Endothelial cell of umbilical vein (primary cell): ENCODE results near the gene FRMD5.

Experiments
- EZH2 ChIP-seq: IDR thresholded peaks from 2 replicates; pipeline ENCODE4 v1.6.1; 2012; ENCODE audit warnings: borderline replicate concordance, low read depth, mild to moderate bottlenecking, moderate library complexity, low read length, inconsistent platforms; ENCODE audit not compliant: severe bottlenecking
- TF ChIP-seq, protein P1 (sequence below), 2 donors: IDR thresholded peaks; 1 replicate in 1 of 2; 2 replicates in 1 of 2; pipeline ENCODE4 v1.5.1; 2011; ENCODE audit warnings: low read length in 2 of 2, mild to moderate bottlenecking in 2 of 2, moderate library complexity in 2 of 2, control low read depth in 1 of 2, inconsistent platforms in 1 of 2, low read depth in 1 of 2; ENCODE audit not compliant: insufficient read depth in 1 of 2; ENCODE audit errors: extremely low read depth in 1 of 2

DNA sequence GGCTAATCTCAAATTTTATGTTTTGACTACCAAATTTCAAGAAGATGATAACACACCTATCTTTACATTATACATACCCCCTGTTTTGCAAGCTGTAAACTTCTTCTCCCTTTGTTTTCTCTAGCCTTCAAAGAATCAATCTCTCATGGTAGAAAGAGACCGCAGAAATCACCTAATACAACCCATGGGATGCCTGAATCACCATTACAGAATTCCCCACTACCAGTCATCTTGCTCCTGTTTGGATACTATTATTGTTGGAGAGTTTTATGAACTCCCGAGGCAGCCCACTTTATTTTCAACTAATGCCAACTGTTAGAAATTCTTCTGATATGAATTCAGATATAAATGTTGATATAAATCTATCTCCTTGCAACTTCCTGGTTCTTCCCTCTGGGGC is 110.9 kb downstream of the FRMD5 start:
- TF ChIP-seq, protein P1, sequence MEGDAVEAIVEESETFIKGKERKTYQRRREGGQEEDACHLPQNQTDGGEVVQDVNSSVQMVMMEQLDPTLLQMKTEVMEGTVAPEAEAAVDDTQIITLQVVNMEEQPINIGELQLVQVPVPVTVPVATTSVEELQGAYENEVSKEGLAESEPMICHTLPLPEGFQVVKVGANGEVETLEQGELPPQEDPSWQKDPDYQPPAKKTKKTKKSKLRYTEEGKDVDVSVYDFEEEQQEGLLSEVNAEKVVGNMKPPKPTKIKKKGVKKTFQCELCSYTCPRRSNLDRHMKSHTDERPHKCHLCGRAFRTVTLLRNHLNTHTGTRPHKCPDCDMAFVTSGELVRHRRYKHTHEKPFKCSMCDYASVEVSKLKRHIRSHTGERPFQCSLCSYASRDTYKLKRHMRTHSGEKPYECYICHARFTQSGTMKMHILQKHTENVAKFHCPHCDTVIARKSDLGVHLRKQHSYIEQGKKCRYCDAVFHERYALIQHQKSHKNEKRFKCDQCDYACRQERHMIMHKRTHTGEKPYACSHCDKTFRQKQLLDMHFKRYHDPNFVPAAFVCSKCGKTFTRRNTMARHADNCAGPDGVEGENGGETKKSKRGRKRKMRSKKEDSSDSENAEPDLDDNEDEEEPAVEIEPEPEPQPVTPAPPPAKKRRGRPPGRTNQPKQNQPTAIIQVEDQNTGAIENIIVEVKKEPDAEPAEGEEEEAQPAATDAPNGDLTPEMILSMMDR (IDR thresholded peaks at IDR 0.05; ENCODE audit: extremely low read depth in 1 of 2, insufficient read depth in 1 of 2, low read depth in 1 of 2, low read length in 2 of 2): no peak
- no peak for TF ChIP-seq EZH2
